GM12878 (cell line): Measurements from ENCODE around the gene PARP15. TPM values are rescaled to one million over a fixed set of nuclear protein-coding genes. Genes with fewer than 3 reads are reported as not detected.

Experiments
- ATAC-seq: fragments of 200-7000 bp; cut with Tn5 transposase; 3 replicates; pipeline ENCODE4 v1.9.1; 2020; ENCODE audit warnings: mild to moderate bottlenecking, moderate library complexity
- BruUV-seq: library from RNA; stranded (reverse); fragments of 400-500 nt; replicated peaks from 2 replicates; lab custom pipeline; 2021; lab: Mats Ljungman, UMichigan
- CTCF ChIA-PET: fragments of 300-600 bp; sonication (Branson Sonifier 250); formaldehyde crosslinking; extraction: SDS; loops from one replicate; lab custom pipeline; 2021; ENCODE audit warnings: inconsistent platforms; lab: Yijun Ruan, JAX
- POLR2A ChIA-PET: fragments of 350-600 bp; formaldehyde crosslinking; extraction: SDS; loops from one replicate; lab custom pipeline; 2021; ENCODE audit warnings: inconsistent platforms; lab: Charles Lee
- RAD21 ChIA-PET: fragments of 300-600 bp; sonication (Branson Sonifier 250); formaldehyde crosslinking; loops from one replicate; lab custom pipeline; 2023; ENCODE audit warnings: antibody characterized with exemption; ENCODE audit not compliant: unreplicated experiment; lab: Charles Lee
- SMC1A ChIA-PET: fragments of 300-600 bp; sonication (Branson Sonifier 250); formaldehyde crosslinking; loops from one replicate; lab custom pipeline; 2023; ENCODE audit not compliant: unreplicated experiment, uncharacterized antibody; lab: Charles Lee
- DNase-seq: peaks from one replicate; pipeline ENCODE4 v3.0.0-alpha.2; 2011; ENCODE audit warnings: low read depth, low spot score
- FAIRE-seq: peaks from 3 replicates; lab custom pipeline; 2011; peaks lifted over from hg19 to GRCh38; lab: Jason Lieb, UNC
- H2AFZ ChIP-seq: 2 replicates; pipeline ENCODE4 v1.6.0; 2011; ENCODE audit warnings: low read depth, low read length, control low read depth; ENCODE audit not compliant: control insufficient read depth
- H3K27ac ChIP-seq: 2 replicates; pipeline ENCODE4 v1.5.1; 2011; ENCODE audit warnings: control low read depth; ENCODE audit not compliant: control insufficient read depth, insufficient read depth
- H3K27me3 ChIP-seq, 2 experiments: replicated peaks in 1 of 2; 2 replicates each; pipeline versions ENCODE4 v1.6.0 to v1.6.1; 2011; ENCODE audit warnings: low read length in 1 of 2; ENCODE audit not compliant: control insufficient read depth in 2 of 2, insufficient read depth in 2 of 2
- H3K36me3 ChIP-seq, 2 experiments: 2 replicates each; pipeline ENCODE4 v1.5.1; 2011; ENCODE audit warnings: low read length in 1 of 2; ENCODE audit not compliant: control insufficient read depth in 2 of 2, insufficient read depth in 2 of 2
- H3K4me1 ChIP-seq: 2 replicates; pipeline ENCODE4 v1.6.1; 2011; ENCODE audit warnings: mild to moderate bottlenecking, low read length, moderate library complexity, mixed read lengths; ENCODE audit not compliant: control insufficient read depth, insufficient read depth
- H3K4me2 ChIP-seq: 2 replicates; pipeline ENCODE4 v1.6.0; 2011; ENCODE audit warnings: control low read depth; ENCODE audit not compliant: control insufficient read depth, insufficient read depth
- H3K4me3 ChIP-seq: fragments of 200-600 bp; sonication (generic); 2 replicates; pipeline ENCODE4 v1.5.1; 2016
- H3K79me2 ChIP-seq: 2 replicates; pipeline ENCODE4 v1.6.0; 2011; ENCODE audit warnings: low read length; ENCODE audit not compliant: control insufficient read depth, insufficient read depth
- H3K9ac ChIP-seq: 2 replicates; pipeline ENCODE4 v1.8.0; 2011; ENCODE audit warnings: low read length, control low read depth, mixed read lengths; ENCODE audit not compliant: control insufficient read depth, insufficient read depth
- H3K9me3 ChIP-seq: replicated peaks from 3 replicates; pipeline ENCODE4 v1.5.1; 2011; ENCODE audit warnings: mild to moderate bottlenecking, low read length; ENCODE audit not compliant: control insufficient read depth, insufficient read depth
- H4K20me1 ChIP-seq: 2 replicates; pipeline ENCODE4 v1.6.0; 2011; ENCODE audit not compliant: control insufficient read depth, insufficient read depth
- E2F4 ChIP-seq: IDR thresholded peaks from 2 replicates; pipeline ENCODE4 v1.6.1; 2012; ENCODE audit warnings: low read depth, low read length, improper control_type of control experiment
- ETV6 ChIP-seq, 2 experiments: fragments of 450-650 bp in 1 of 2; IDR thresholded peaks in 1 of 2; conservative IDR thresholded peaks in 1 of 2; 2 replicates each; pipeline ENCODE4 v1.6.1; 2014; ENCODE audit warnings: antibody characterized with exemption in 1 of 2, borderline replicate concordance in 1 of 2, low read depth in 1 of 2, mild to moderate bottlenecking in 1 of 2, moderate library complexity in 1 of 2
- GABPA ChIP-seq: IDR thresholded peaks from 2 replicates; pipeline ENCODE4 v1.6.1; 2014; ENCODE audit warnings: antibody characterized with exemption, low read depth, mild to moderate bottlenecking, inconsistent platforms
- IRF4 ChIP-seq: IDR thresholded peaks from 2 replicates; pipeline ENCODE4 v1.6.1; 2011; ENCODE audit warnings: low read depth, low read length
- KDM1A ChIP-seq: fragments of 200-600 bp; sonication (generic); IDR thresholded peaks from 2 replicates; pipeline ENCODE4 v1.6.1; 2016; ENCODE audit warnings: borderline replicate concordance
- MTA2 ChIP-seq: fragments of 450-650 bp; IDR thresholded peaks from 2 replicates; pipeline ENCODE4 v1.6.1; 2016; ENCODE audit warnings: low read depth, mild to moderate bottlenecking, moderate library complexity
- NFYA ChIP-seq: IDR thresholded peaks from 2 replicates; pipeline ENCODE4 v1.6.1; 2011; ENCODE audit warnings: low read depth, mild to moderate bottlenecking, low read length, improper control_type of control experiment, borderline replicate concordance
- NR2F1 ChIP-seq: fragments of 450-650 bp; conservative IDR thresholded peaks from 2 replicates; pipeline ENCODE4 v1.6.1; 2017; ENCODE audit warnings: mild to moderate bottlenecking
- PAX8 ChIP-seq: fragments of 450-650 bp; IDR thresholded peaks from 2 replicates; pipeline ENCODE4 v1.6.1; 2017; ENCODE audit warnings: mild to moderate bottlenecking, moderate library complexity
- PBX3 ChIP-seq: IDR thresholded peaks from 2 replicates; pipeline ENCODE4 v1.6.1; 2011; ENCODE audit warnings: mild to moderate bottlenecking, low read depth, low read length, moderate library complexity; ENCODE audit not compliant: insufficient replicate concordance
- RCOR1 ChIP-seq: conservative IDR thresholded peaks from 2 replicates; pipeline ENCODE4 v1.6.1; 2012; ENCODE audit warnings: low read depth, low read length, improper control_type of control experiment
- SMARCA5 ChIP-seq: fragments of 450-650 bp; IDR thresholded peaks from 2 replicates; pipeline ENCODE4 v1.6.1; 2017; ENCODE audit warnings: mild to moderate bottlenecking
- SREBF2 ChIP-seq: IDR thresholded peaks from 2 replicates; pipeline ENCODE4 v1.6.1; 2012; ENCODE audit warnings: mild to moderate bottlenecking, low read length
- SRF ChIP-seq, 2 experiments: IDR thresholded peaks; 2 replicates each; pipeline ENCODE4 v1.6.1; 2011; ENCODE audit warnings: low read depth in 2 of 2, low read length in 2 of 2, mild to moderate bottlenecking in 1 of 2, moderate library complexity in 1 of 2
- TCF7 ChIP-seq: IDR thresholded peaks from 2 replicates; pipeline ENCODE4 v1.6.1; 2014; ENCODE audit warnings: antibody characterized with exemption, borderline replicate concordance
- WRNIP1 ChIP-seq: IDR thresholded peaks from 2 replicates; pipeline ENCODE4 v1.6.1; 2011; ENCODE audit warnings: low read depth, low read length, improper control_type of control experiment, borderline replicate concordance
- ZBTB4 ChIP-seq: fragments of 450-650 bp; formaldehyde crosslinking; IDR thresholded peaks from 2 replicates; pipeline ENCODE4 v1.4.0; 2022; ENCODE audit warnings: mild to moderate bottlenecking, moderate library complexity
- WGBS: methylation state at CpG from one replicate; pipeline ENCODE4 v1.1.6; 2016; ENCODE audit warnings: low lambda C conversion rate; ENCODE audit not compliant: insufficient replicate concordance, insufficient coverage; ENCODE audit errors: missing lambda C conversion rate; 5-methylcytosine and 5-hydroxymethylcytosine counted together
- in situ Hi-C: fragments of 300-500 bp; cut with MboI; formaldehyde crosslinking; loops from 9 replicates; pipeline ENCODE4 v1.14.3; 2018; ENCODE audit warnings: mixed read lengths
- intact Hi-C: fragments of 100-400 bp; cut with micrococcal nuclease; formaldehyde crosslinking; loops from one replicate; pipeline ENCODE4 v1.14.2; 2022; ENCODE audit not compliant: unreplicated experiment
- polyA plus RNA-seq, 11 experiments: library from polyadenylated mRNA; depleted of rRNA in 4 of 11; unstranded in 6 of 11; stranded (reverse) in 5 of 11; fragments of >200 nt; fragmentation: Nextera tagmentation in 4 of 11; fragmentation: Illumina TruSeq in 1 of 11; extraction: Ambion mirVana in 4 of 11; extraction: Trizol in 1 of 11; gene quantifications; 1 replicate in 1 of 11; 2 replicates in 10 of 11; pipeline versions ENCODE4 v1.2.1 to v1.2.3, GENCODE V29; 2011 to 2016; ENCODE audit warnings: inconsistent platforms in 2 of 11, missing spikeins in 2 of 11, low read depth in 1 of 11
- total RNA-seq, 4 experiments: library from RNA; depleted of rRNA in 3 of 4; stranded (reverse); fragments of >200 nt in 3 of 4; fragmentation: Illumina TruSeq in 1 of 4; extraction: Trizol in 1 of 4; gene quantifications; 2 replicates each; pipeline versions ENCODE4 v1.2.1 to v1.2.3, GENCODE V29; 2013 to 2021

PARP15 gene
- total and polyA plus RNA-seq, 10 of the 15 experiments (the other 5 are each of a cell fraction or from before 2014, with no cell fraction given), result 9.0 to 234 (median 36.3) TPM

GRCh38 chr3:122555275-122556071 is 22.0 kb upstream of the PARP15 start (continued):
- TF ChIP-seq PBX3 (no peak), SREBF2 (no peak), PAX8 (no peak), NR2F1 (no peak), ETV6 (conservative IDR thresholded peaks at IDR 0.05 in 1 of 2, IDR thresholded peaks at IDR 0.05 in 1 of 2; ENCODE audit: borderline replicate concordance in 1 of 2, low read depth in 1 of 2) (no peak), TCF7 (no peak)

GRCh38 chr3:122557356-122557755 is 20.1 kb upstream of the PARP15 start:
- FAIRE-seq, result no peak
- Histone ChIP-seq H3K9me3 (no peaks in the 10 kb centered on the region), H3K4me2 (no peak overlapping the region), H3K27me3 (no peaks in the 10 kb centered on the region), H3K27ac (no peak overlapping the region), H2AFZ (no peak overlapping the region), H4K20me1 (no peaks in the 10 kb centered on the region), H3K36me3 (peaks cover 2 to 12% of the 10 kb centered on the region in 2 experiments; a peak in 3 of 4 replicates), H3K79me2 (peaks cover under 1% of the 10 kb centered on the region; the same call in 1 of the 2 replicates), H3K4me3 (no peak overlapping the region), H3K9ac (no peak overlapping the region), H3K4me1 (peaks cover 4% of the 10 kb centered on the region; the same call in 1 of the 2 replicates)
- intact Hi-C loops, result no loop called here
- RAD21 ChIA-PET, result interaction anchor here (2.7 kb wide), 1 partner anchor 121 kb away, joined by 12 read pairs; no protein-coding TSS in a partner anchor
- SMC1A ChIA-PET, result interaction anchor here (0.7 to 13.0 kb wide), 7 partner anchors 10 to 168 kb away, joined by 3 to 250 read pairs (median 19); partner anchors contain the start of gene PARP14
- in situ Hi-C loops, result loop anchor here (5.0 kb wide), 1 partner anchor 120 kb away; no protein-coding TSS in a partner anchor
- no peak for DNase-seq
- CTCF ChIA-PET, result interaction anchor here (0.7 to 6.3 kb wide), 4 partner anchors 41 to 165 kb away, joined by 3 to 192 read pairs (median 4); partner anchors contain the start of gene PARP14
- ATAC-seq, result no peak
- 94% methylated on average over 5 of the region's 5 CpGs for WGBS
- no TSS peak for BruUV-seq
- POLR2A ChIA-PET, result interaction anchor here (0.7 to 2.7 kb wide), 2 partner anchors 122 to 130 kb away, joined by 3 to 11 read pairs; no protein-coding TSS in a partner anchor
- no peak for TF ChIP-seq SMARCA5
- TF ChIP-seq SRF (IDR thresholded peaks at IDR 0.05; ENCODE audit: low read depth in 2 of 2, low read length in 2 of 2), result no peak
- TF ChIP-seq GABPA, result no peak
- TF ChIP-seq NFYA, result no peak
- no peak for TF ChIP-seq IRF4
- TF ChIP-seq PAX8, result no peak
- no peak for TF ChIP-seq KDM1A
- no peak for TF ChIP-seq RCOR1
- TF ChIP-seq MTA2, result no peak
- no peak for TF ChIP-seq E2F4
- no peak for TF ChIP-seq ZBTB4
- TF ChIP-seq WRNIP1, result no peak
